Peyer's patch (tissue), 4 donors: ENCODE data around the gene PFKL.

Source experiments
- POLR2A ChIP-seq, 2 donors: fragments of 450-650 bp; IDR thresholded peaks; one replicate each; pipeline ENCODE4 v1.5.1; 2017; ENCODE audit warnings: antibody characterized with exemption in 2 of 2, mild to moderate bottlenecking in 2 of 2, moderate library complexity in 2 of 2
- TF ChIP-seq, protein P1 (sequence below), 6 experiments: fragments of 450-650 bp in 4 of 6; fragments of 200-600 bp in 2 of 6; sonication (generic) in 1 of 6; IDR thresholded peaks; one replicate each; pipeline ENCODE4 v1.5.1; 2017 to 2019; ENCODE audit warnings: antibody characterized with exemption in 6 of 6, mild to moderate bottlenecking in 3 of 6, moderate library complexity in 1 of 6

DNA sequence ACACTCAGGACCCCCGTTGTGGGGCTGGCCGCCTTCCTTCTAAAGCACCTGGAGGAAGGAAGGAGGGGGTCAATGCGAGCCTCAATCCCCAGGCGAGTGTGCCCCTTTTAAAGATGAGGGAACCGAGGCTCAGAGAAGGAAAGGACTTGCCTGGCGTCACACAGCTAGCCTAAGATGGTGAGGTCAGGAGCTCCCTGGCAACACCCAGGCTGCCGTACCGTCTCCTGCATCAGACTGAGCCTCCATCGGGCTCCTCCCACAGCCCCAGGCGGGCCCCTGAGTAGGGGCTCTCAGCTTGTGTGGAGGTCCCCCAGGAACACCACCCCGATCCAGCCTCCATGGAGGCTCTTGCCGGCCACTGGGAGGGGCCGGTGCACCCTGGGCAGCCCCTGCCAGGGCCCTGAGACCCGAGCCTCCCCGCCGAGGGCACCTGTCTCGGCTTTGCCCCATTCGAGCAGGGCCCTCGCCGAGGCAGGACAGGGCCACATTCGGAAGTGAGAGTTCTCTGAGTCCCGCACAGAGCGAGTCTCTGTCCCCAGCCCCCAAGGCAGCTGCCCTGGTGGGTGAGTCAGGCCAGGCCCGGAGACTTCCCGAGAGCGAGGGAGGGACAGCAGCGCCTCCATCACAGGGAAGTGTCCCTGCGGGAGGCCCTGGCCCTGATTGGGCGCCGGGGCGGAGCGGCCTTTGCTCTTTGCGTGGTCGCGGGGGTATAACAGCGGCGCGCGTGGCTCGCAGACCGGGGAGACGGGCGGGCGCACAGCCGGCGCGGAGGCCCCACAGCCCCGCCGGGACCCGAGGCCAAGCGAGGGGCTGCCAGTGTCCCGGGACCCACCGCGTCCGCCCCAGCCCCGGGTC, 14.5 kb upstream of the PFKL start, which contains the start of gene AIRE:
- TF ChIP-seq, protein P1, sequence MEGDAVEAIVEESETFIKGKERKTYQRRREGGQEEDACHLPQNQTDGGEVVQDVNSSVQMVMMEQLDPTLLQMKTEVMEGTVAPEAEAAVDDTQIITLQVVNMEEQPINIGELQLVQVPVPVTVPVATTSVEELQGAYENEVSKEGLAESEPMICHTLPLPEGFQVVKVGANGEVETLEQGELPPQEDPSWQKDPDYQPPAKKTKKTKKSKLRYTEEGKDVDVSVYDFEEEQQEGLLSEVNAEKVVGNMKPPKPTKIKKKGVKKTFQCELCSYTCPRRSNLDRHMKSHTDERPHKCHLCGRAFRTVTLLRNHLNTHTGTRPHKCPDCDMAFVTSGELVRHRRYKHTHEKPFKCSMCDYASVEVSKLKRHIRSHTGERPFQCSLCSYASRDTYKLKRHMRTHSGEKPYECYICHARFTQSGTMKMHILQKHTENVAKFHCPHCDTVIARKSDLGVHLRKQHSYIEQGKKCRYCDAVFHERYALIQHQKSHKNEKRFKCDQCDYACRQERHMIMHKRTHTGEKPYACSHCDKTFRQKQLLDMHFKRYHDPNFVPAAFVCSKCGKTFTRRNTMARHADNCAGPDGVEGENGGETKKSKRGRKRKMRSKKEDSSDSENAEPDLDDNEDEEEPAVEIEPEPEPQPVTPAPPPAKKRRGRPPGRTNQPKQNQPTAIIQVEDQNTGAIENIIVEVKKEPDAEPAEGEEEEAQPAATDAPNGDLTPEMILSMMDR (IDR thresholded peaks at IDR 0.05) = no peak
- TF ChIP-seq POLR2A (IDR thresholded peaks at IDR 0.05) = no peak
